Osteoblast (primary cell): ENCODE results near the gene JPH2. TPM values are rescaled to one million over a fixed set of nuclear protein-coding genes. Genes with fewer than 3 reads are reported as not detected.

Source experiments
- DNase-seq: peaks from one replicate; pipeline ENCODE4 v3.0.0; 2011; ENCODE audit warnings: low spot score, mixed read lengths; ENCODE audit not compliant: insufficient read length; ENCODE audit errors: missing footprints
- H2AFZ ChIP-seq: 2 replicates; pipeline ENCODE4 v1.6.0; 2011; ENCODE audit warnings: mild to moderate bottlenecking, low read length
- H3K27ac ChIP-seq: 2 replicates; pipeline ENCODE4 v1.5.1; 2011; ENCODE audit warnings: mild to moderate bottlenecking, low read depth, low read length, moderate library complexity
- H3K27me3 ChIP-seq: 2 replicates; pipeline ENCODE4 v1.6.0; 2012; ENCODE audit warnings: mild to moderate bottlenecking, control low read depth, inconsistent platforms, low read length, moderate library complexity; ENCODE audit not compliant: insufficient read depth
- H3K36me3 ChIP-seq: 2 replicates; pipeline ENCODE4 v1.5.1; 2011; ENCODE audit warnings: mild to moderate bottlenecking, low read length, control low read depth, moderate library complexity; ENCODE audit not compliant: insufficient read depth
- H3K4me1 ChIP-seq: 2 replicates; pipeline ENCODE4 v1.5.1; 2011; ENCODE audit warnings: mild to moderate bottlenecking, low read length, control low read depth, moderate library complexity; ENCODE audit not compliant: insufficient read depth
- H3K4me2 ChIP-seq: 2 replicates; pipeline ENCODE4 v1.6.0; 2011; ENCODE audit warnings: mild to moderate bottlenecking, low read length; ENCODE audit not compliant: insufficient read depth
- H3K4me3 ChIP-seq: fragments of 200-600 bp; sonication (generic); 3 replicates; pipeline ENCODE4 v1.5.1; 2012; ENCODE audit warnings: mild to moderate bottlenecking, low read length, inconsistent platforms; ENCODE audit not compliant: insufficient read depth
- H3K79me2 ChIP-seq: 2 replicates; pipeline ENCODE4 v1.6.0; 2012; ENCODE audit warnings: mild to moderate bottlenecking, low read length, control low read depth, inconsistent platforms; ENCODE audit not compliant: insufficient read depth
- H3K9me3 ChIP-seq: 2 replicates; pipeline ENCODE4 v1.5.1; 2011; ENCODE audit warnings: low read depth, low read length, control low read depth
- H4K20me1 ChIP-seq: 2 replicates; pipeline ENCODE4 v1.6.0; 2012; ENCODE audit warnings: mild to moderate bottlenecking, low read length, control low read depth; ENCODE audit not compliant: insufficient read depth
- CTCF ChIP-seq: IDR thresholded peaks from 2 replicates; pipeline ENCODE4 v1.5.1; 2011; ENCODE audit warnings: mild to moderate bottlenecking, low read depth, low read length, moderate library complexity; ENCODE audit errors: extremely low read depth
- total RNA-seq: library from RNA; depleted of rRNA; stranded (reverse); fragments of >200 nt; gene quantifications from 2 replicates; pipeline ENCODE4 v1.2.3, GENCODE V29; 2012

JPH2 gene
- total RNA-seq, 1 donor, result 2.2 TPM

GRCh38 chr20:44174996-44175765 is 11.8 kb downstream of the JPH2 start:
- TF ChIP-seq CTCF, result no peak
- peaks cover 4% of the 10 kb centered on the region for H3K4me1 ChIP-seq
- no peak overlapping the region for H3K4me2 ChIP-seq
- no peak overlapping the region for H3K4me3 ChIP-seq
- DNase-seq, result no peak
- H3K27ac ChIP-seq, result no peak overlapping the region
- no peaks in the 10 kb centered on the region for H3K79me2 ChIP-seq
- H3K36me3 ChIP-seq, result no peaks in the 10 kb centered on the region
- no peaks in the 10 kb centered on the region for H3K9me3 ChIP-seq
- H3K27me3 ChIP-seq, result peaks cover 12% of the 10 kb centered on the region
- no peak overlapping the region for H2AFZ ChIP-seq
- no peaks in the 10 kb centered on the region for H4K20me1 ChIP-seq

- Histone ChIP-seq H3K4me1 (peaks cover 4% of the 10 kb centered on the region), H3K36me3 (no peaks in the 10 kb centered on the region), H3K9me3 (no peaks in the 10 kb centered on the region), H3K4me3 (no peak overlapping the region), H2AFZ (no peak overlapping the region), H3K4me2 (no peak overlapping the region), H4K20me1 (no peaks in the 10 kb centered on the region), H3K79me2 (no peaks in the 10 kb centered on the region), H3K27me3 (peaks cover 12% of the 10 kb centered on the region), H3K27ac (no peak overlapping the region)
- no peak for TF ChIP-seq CTCF
- no peak for DNase-seq
These were observed 13.1 kb downstream of the JPH2 start for GRCh38 chr20:44173846-44174245.

- H3K4me3 ChIP-seq, result no peak overlapping the region
- H3K27ac ChIP-seq, result no peak overlapping the region
- no peaks in the 10 kb centered on the region for H3K79me2 ChIP-seq
- TF ChIP-seq CTCF, result no peak
- no peaks in the 10 kb centered on the region for H3K9me3 ChIP-seq
- peaks cover 4% of the 10 kb centered on the region for H3K4me1 ChIP-seq
- no peak for DNase-seq
- no peaks in the 10 kb centered on the region for H3K36me3 ChIP-seq
- H4K20me1 ChIP-seq, result no peaks in the 10 kb centered on the region
- H3K27me3 ChIP-seq, result peaks cover 12% of the 10 kb centered on the region
- H3K4me2 ChIP-seq, result no peak overlapping the region
- H2AFZ ChIP-seq, result no peak overlapping the region
These were observed 13.9 kb downstream of the JPH2 start for GRCh38 chr20:44173116-44173515.

GRCh38 chr20:44172572-44172950 is 14.4 kb downstream of the JPH2 start:
- H2AFZ ChIP-seq, result no peak overlapping the region
- H3K4me3 ChIP-seq, result no peak overlapping the region
- no peaks in the 10 kb centered on the region for H3K9me3 ChIP-seq
- H3K4me1 ChIP-seq, result peaks cover 4% of the 10 kb centered on the region
- no peak overlapping the region for H3K27ac ChIP-seq
- H3K27me3 ChIP-seq, result peaks cover 9% of the 10 kb centered on the region
- H3K79me2 ChIP-seq, result no peaks in the 10 kb centered on the region
- no peak for TF ChIP-seq CTCF
- no peak for DNase-seq
- no peak overlapping the region for H3K4me2 ChIP-seq
- no peaks in the 10 kb centered on the region for H4K20me1 ChIP-seq
- H3K36me3 ChIP-seq, result no peaks in the 10 kb centered on the region
